GM18499 (cell line): ENCODE data around the gene ARHGAP12.
A peak's percentile ranks its signal among the peaks of the same experiment; 100 is the strongest.
"Not testable (repeated sequence)": the region's sequence is repeated elsewhere in the genome, so short reads cannot be mapped to it uniquely, and the experiment has no call there.

Source experiments
- ATAC-seq: cut with Tn5 transposase; IDR thresholded peaks from one replicate; pipeline ENCODE4 v1.9.1; 2021; ENCODE audit warnings: moderate number of reproducible peaks; ENCODE audit not compliant: insufficient read depth, unreplicated experiment

The ARHGAP12 gene

GRCh38 chr10:31927565-31927883, 1.1 kb downstream of the ARHGAP12 start:
- ATAC-seq, result no peak

GRCh38 chr10:31926765-31927564, 1.7 kb downstream of the ARHGAP12 start:
- ATAC-seq, result no peak

GRCh38 chr10:31926160-31926559, 2.5 kb downstream of the ARHGAP12 start:
- ATAC-seq, result no peak

GRCh38 chr10:31924833-31925232, 3.8 kb downstream of the ARHGAP12 start:
- no peak for ATAC-seq

- no peak for ATAC-seq
Measured at GRCh38 chr10:31923389-31923788, 5.2 kb downstream of the ARHGAP12 start.

GRCh38 chr10:31921031-31921430, 7.6 kb downstream of the ARHGAP12 start:
- peak; percentile 54 for ATAC-seq

GRCh38 chr10:31920538-31920937, 8.1 kb downstream of the ARHGAP12 start:
- ATAC-seq, result no peak

GRCh38 chr10:31918671-31919409, 9.8 kb downstream of the ARHGAP12 start:
- ATAC-seq, result no peak

- ATAC-seq, result no peak
Measured at GRCh38 chr10:31914370-31914769, 14.3 kb downstream of the ARHGAP12 start.

GRCh38 chr10:31912898-31913850, 15.5 kb downstream of the ARHGAP12 start:
- ATAC-seq, result no peak

- ATAC-seq, result no peak
Measured at GRCh38 chr10:31912289-31912688, 16.3 kb downstream of the ARHGAP12 start.

GRCh38 chr10:31910016-31910415, 18.6 kb downstream of the ARHGAP12 start:
- no peak for ATAC-seq

- no peak for ATAC-seq
Measured at GRCh38 chr10:31908157-31908556, 20.5 kb downstream of the ARHGAP12 start.

GRCh38 chr10:31906039-31906438, 22.6 kb downstream of the ARHGAP12 start:
- no peak for ATAC-seq

- no peak for ATAC-seq
Measured at GRCh38 chr10:31905586-31905985, 23.0 kb downstream of the ARHGAP12 start.

GRCh38 chr10:31902625-31903024, 26.0 kb downstream of the ARHGAP12 start:
- no peak for ATAC-seq

- ATAC-seq, result no peak
Measured at GRCh38 chr10:31897506-31897905, 31.1 kb downstream of the ARHGAP12 start.

- ATAC-seq, result no peak
Measured at GRCh38 chr10:31896968-31897384, 31.7 kb downstream of the ARHGAP12 start.

- not testable (repeated sequence) for ATAC-seq
Measured at GRCh38 chr10:31895722-31896121, 32.9 kb downstream of the ARHGAP12 start.

- ATAC-seq, result no peak
Measured at GRCh38 chr10:31888442-31888841, 40.2 kb downstream of the ARHGAP12 start.

GRCh38 chr10:31887850-31888249, 40.8 kb downstream of the ARHGAP12 start:
- no peak for ATAC-seq
